ENCODE measurements around the gene TMEM132D. TPM values are rescaled to one million over a fixed set of nuclear protein-coding genes. Genes with fewer than 3 reads are reported as not detected.
"Not testable (repeated sequence)": the region's sequence is repeated elsewhere in the genome, so short reads cannot be mapped to it uniquely, and the experiment has no call there.

Gene TMEM132D
- total RNA-seq, 1 donor from 2014 or later: 2.6 TPM

DNA sequence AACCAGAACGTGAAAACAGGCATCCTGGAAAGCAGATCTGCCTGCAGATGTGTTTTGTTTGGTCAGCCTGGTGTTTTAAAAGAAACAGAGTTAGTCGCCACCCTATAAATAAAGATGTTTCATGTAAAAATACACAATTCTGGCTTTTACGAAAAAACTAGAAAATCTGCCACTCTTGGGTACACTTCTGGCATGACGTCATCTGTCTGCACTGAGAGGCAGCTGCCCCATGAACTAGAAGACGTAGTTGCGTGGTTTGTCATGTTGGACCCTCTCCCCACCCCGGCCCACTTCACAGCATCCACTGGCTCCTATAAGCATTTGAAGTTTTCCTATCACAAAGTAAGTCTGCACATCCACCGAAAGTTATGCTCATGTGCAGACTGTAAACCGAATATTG is 658.1 kb downstream of the TMEM132D start:
- no peak for DNase-seq (ENCODE audit: low spot score)

- no peak for DNase-seq (ENCODE audit: low spot score)
These were observed 662.0 kb downstream of the TMEM132D start for GRCh38 chr12:129241852-129242251.

GRCh38 chr12:129237881-129238280 is 665.9 kb downstream of the TMEM132D start:
- DNase-seq (ENCODE audit: low spot score): no peak

DNA sequence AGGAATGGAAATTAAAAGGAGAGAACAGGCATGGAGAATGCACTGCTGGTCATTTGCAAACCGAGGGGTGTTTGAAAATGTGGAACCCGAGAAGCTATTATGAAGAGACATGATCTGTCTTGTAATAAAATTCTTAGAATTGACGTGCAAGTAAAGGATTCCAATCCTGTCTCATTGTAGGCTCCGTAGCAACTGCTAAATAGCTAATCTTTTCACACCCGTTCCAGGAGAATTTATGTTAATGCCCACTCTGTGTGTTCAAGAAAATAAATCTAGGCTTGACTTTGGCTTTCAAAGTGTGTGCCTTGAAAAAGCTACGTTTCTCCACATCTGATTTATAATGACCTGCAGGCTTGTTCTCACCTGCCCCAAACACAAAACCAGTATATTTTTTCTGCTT is 669.6 kb downstream of the TMEM132D start:
- DNase-seq (ENCODE audit: low spot score): no peak

- no peak for DNase-seq (ENCODE audit: low spot score)
These were observed 672.3 kb downstream of the TMEM132D start for GRCh38 chr12:129231491-129231890.

DNA sequence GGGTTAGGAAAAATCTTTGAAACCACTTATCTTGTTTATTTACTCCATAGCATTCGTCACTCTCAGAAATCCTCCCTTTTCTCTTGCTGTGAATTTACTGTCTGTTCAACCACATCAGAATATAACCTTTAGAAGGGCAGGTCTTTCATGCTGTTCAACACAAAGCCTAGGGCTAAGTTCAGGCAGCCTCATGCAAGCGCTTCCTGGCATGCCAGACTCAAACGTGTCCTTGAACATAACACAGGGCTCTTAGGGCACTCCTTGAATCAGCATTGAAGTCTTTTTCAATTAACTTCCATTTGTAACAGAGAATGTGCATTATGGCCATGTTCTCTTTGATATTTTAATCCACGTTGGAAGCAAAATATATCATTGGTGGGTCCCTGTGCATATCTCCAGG is 672.8 kb downstream of the TMEM132D start:
- no peak for DNase-seq (ENCODE audit: low spot score)

GRCh38 chr12:129226851-129227250 is 677.0 kb downstream of the TMEM132D start:
- no peak for DNase-seq (ENCODE audit: low spot score)

DNA sequence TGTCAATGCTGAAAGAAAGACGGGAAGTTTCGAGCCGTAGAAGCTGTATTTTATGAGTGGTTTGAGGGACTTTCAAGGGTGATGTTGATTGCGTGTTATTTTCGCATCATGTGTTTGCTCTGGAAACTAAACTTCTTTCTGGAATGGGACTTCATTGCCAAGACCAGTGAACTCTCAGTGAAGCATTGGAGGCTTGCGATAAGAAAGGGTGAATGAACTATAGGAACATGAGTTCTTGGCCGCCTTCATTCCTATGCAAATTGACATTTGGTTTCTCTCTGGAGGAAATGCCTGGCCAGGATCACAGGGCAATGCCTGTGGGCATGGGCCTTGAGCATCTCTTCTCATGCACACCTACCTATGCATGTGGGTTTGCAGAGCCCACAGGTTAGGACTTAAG is 677.8 kb downstream of the TMEM132D start:
- DNase-seq (ENCODE audit: low spot score): no peak

DNA sequence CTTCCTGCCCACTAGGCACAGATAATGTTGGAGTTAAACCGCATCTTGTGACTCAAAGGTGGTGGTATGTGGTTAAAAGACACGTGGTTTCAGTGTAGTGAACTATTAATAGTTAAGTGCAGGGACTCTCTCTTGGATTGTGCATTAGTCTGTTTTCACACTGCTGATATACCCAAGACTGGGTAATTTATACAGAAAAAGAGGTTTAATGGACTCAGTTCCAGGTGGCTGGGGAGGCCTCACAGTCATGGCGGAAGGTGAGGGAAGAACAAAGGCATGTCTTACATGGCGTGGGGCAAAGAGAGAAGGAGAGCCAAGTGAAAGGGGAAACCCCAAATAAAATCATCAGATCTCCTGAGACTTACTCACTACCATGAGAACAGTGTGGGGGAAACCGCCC is 688.3 kb downstream of the TMEM132D start:
- no peak for DNase-seq (ENCODE audit: low spot score)

- DNase-seq (ENCODE audit: low spot score): no peak
These were observed 690.3 kb downstream of the TMEM132D start for GRCh38 chr12:129213551-129213950.

DNA sequence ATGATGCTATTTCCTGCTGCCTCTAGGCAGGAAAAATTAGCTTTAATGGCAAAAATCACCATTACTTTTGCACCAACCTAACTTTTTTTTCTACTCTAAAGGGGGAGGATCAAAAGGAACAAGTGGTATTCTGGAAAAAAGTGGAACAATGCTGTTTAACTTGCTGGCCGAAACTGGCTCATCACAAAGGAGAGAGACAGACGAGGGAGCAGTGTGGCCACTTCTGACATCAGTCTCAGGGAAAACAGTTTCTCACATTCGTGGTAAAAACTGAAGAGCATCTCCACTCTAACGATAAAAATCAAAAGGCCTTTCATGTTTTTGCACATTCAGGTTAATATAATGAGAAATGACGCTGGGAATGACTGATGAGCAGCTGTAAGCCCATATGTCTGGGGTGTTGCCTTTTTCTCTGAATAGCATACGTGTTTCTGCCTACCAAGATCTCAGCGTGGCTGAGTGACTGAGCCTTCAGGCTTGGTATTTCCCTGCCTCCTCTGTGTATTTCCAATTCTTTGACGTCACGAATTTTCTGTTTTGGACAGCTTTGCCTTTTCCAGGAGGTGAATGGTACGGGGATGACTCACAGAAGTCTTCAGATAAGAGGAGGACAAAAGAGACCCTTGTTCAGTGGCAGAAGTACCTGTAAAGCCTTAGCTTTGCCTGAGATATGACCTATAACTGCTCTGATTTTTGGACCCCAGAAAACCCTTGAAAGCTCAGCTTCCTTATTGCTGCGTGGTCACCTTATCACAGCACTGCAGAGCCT is 691.8 kb downstream of the TMEM132D start:
- DNase-seq (ENCODE audit: low spot score): no peak

DNA sequence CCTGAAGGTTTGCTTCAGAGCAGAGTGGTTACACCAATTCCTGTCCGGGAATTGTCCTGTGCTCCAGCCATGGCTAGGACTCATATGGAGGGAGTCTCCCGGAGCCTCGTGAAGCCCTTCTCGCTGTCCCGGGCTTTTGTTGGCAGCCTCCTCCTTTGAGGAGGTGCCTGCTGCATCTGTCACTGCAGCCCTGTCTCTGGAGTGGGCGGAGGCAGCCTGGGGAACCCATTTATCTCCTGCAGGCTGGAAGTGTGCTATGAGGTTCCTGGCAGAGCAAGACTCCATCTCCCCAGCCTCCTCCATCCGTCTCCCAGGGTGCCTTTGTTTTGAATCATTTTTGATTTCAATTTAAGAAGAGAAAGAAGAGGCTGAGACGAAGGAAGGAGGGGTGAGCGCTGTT is 695.3 kb downstream of the TMEM132D start:
- DNase-seq (ENCODE audit: low spot score): no peak

- DNase-seq (ENCODE audit: low spot score): no peak
These were observed 696.7 kb downstream of the TMEM132D start for GRCh38 chr12:129207084-129207483.

DNA sequence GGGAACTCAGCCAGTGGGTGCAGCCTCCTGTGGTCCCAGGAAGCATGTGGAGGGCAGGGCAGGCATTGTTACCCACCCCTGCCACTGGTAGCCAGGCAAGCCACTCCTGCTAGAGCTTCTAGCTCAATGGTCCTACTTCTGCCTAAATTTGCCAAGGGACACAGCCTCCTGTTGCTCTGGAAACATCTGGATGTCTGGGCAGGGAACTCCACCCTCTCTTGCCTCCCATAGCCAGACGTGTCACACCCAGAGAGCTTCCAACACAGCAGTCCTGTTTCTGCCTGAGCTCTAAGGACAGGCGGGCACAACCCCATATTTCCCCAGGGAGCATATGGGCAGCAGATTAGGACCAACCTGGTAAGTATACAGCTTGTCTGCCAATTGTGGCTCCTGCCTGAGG is 700.4 kb downstream of the TMEM132D start:
- DNase-seq (ENCODE audit: low spot score): no peak

GRCh38 chr12:129202109-129202814 is 701.6 kb downstream of the TMEM132D start:
- DNase-seq (ENCODE audit: low spot score): no peak

- no peak for DNase-seq (ENCODE audit: low spot score)
These were observed 702.8 kb downstream of the TMEM132D start for GRCh38 chr12:129201029-129201428.

DNA sequence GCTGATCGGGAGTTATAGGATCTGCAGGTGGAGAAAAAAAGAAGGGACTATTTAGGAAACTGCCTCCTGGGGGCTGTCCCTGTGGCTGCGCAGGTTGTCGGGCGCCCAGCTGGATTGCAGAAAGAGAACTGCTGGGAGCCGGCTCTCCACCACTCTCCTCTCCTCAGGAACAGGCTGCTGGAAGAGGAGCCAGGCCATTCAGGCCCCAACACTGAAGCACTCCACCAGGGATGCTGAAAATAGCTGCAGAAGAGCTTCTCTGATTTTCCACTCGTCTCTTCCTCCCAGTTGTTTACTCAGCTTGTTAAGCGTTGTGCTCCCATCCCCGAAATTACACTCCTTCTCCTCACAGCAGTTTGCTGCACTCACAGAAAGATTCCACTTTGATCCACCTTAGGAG is 703.2 kb downstream of the TMEM132D start:
- no peak for DNase-seq (ENCODE audit: low spot score)

- no peak for DNase-seq (ENCODE audit: low spot score)
These were observed 706.9 kb downstream of the TMEM132D start for GRCh38 chr12:129196927-129197326.

- DNase-seq (ENCODE audit: low spot score): no peak
These were observed 708.7 kb downstream of the TMEM132D start for GRCh38 chr12:129195081-129195480.

DNA sequence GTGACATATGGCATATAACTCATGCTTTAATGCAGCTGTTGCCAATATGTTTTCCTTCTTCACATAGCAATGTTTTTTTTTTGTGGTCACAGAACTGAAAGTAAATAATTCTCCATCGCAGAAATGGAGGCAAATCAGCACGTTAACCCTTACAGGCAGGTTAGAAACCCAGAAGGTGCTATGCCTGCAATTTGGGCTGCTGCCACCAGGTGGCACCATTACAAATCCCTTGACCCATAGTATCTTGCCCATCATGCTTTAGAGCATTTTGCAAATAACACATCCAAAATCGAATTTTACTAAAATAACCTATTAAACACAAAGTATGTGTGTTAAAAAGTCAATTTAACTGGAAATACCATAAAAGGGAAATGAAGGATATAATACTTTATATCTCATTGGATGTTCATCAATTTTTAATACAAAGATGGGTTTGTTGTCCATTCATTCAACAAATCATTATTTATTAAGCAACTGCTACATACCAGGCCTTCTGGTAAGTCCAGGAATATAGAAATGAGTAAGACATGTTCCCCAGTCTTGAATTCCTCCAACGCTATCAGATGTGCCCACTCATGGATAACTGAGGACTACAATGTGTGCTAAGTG is 710.5 kb downstream of the TMEM132D start:
- DNase-seq (ENCODE audit: low spot score): no peak

- no peak for DNase-seq (ENCODE audit: low spot score)
These were observed 713.0 kb downstream of the TMEM132D start for GRCh38 chr12:129190827-129191226.

GRCh38 chr12:129189879-129190278 is 713.9 kb downstream of the TMEM132D start:
- not testable (repeated sequence) for DNase-seq (ENCODE audit: low spot score)

GRCh38 chr12:129186952-129187351 is 716.9 kb downstream of the TMEM132D start:
- DNase-seq (ENCODE audit: low spot score): no peak
